ENCODE results near the gene POLR3K. TPM values are rescaled to one million over a fixed set of nuclear protein-coding genes. Genes with fewer than 3 reads are reported as not detected.

Gene POLR3K
- total RNA-seq, 1 experiment from 2014 or later: 22.7 TPM

- Histone ChIP-seq H3K4me1 (ENCODE audit: control insufficient read depth in 1 of 2, insufficient read depth in 2 of 2, low read length in 2 of 2) (no peaks in the 10 kb centered on the region), H3K36me3 (ENCODE audit: control insufficient read depth in 1 of 2, insufficient read depth in 2 of 2, low read length in 2 of 2) (no peaks in the 10 kb centered on the region), H4K20me1 (ENCODE audit: insufficient read depth) (no peaks in the 10 kb centered on the region), H3K4me2 (ENCODE audit: low read length) (no peak overlapping the region), H3K79me2 (ENCODE audit: insufficient read depth, low read length) (no peaks in the 10 kb centered on the region), H3K9ac (ENCODE audit: low read length) (no peak overlapping the region), H3K27ac (ENCODE audit: low read depth, low read length) (no peak overlapping the region), H2AFZ (ENCODE audit: low read depth, low read length, poor library complexity, severe bottlenecking) (no peak overlapping the region), H3K9me2 (ENCODE audit: insufficient read depth) (no peaks in the 10 kb centered on the region), H3K9me3 (ENCODE audit: control insufficient read depth in 1 of 2, insufficient read depth in 1 of 2, low read depth in 1 of 2, low read length in 2 of 2) (no peaks in the 10 kb centered on the region), H3K27me3 (ENCODE audit: insufficient read depth, low read length) (no peaks in the 10 kb centered on the region), H3K4me3 (replicated peaks in 1 of 2; ENCODE audit: low read depth in 1 of 2, low read length in 2 of 2) (no peak overlapping the region)
- ChIA-PET RAD21 (ENCODE audit: low non-redundant PET in 1 of 2, low total read pairs in 2 of 2, uncharacterized antibody in 2 of 2, unreplicated experiment in 2 of 2) (no interaction called here), CTCF (interaction anchor here (1.9 kb wide), 1 partner anchor 12 kb away, joined by 5 read pairs; no protein-coding TSS in a partner anchor), POLR2A (no interaction called here)
- intact Hi-C loops (cut with micrococcal nuclease): no loop called here
- DNase-seq (ENCODE audit: low read depth, low spot score): no peak
- TF ChIP-seq ATF3 (IDR thresholded peaks at IDR 0.05) (no peak), FOSL1 (IDR thresholded peaks at IDR 0.05; ENCODE audit: low read depth) (0 out of 2 replicates have a peak, but pooled peaks have one; percentile 14)
- peak; percentile 26; the same call in 1 of the 2 replicates for ATAC-seq
- no TSS peak for BruUV-seq (replicated peaks)
These were observed 31.5 kb upstream of the POLR3K start for GRCh38 chr16:84718-85406.

GRCh38 chr16:83781-84615, 30.6 kb upstream of the POLR3K start:
- Histone ChIP-seq H3K36me3 (ENCODE audit: control insufficient read depth in 1 of 2, insufficient read depth in 2 of 2, low read length in 2 of 2) (no peaks in the 10 kb centered on the region), H3K4me2 (ENCODE audit: low read length) (no peak overlapping the region), H3K27me3 (ENCODE audit: insufficient read depth, low read length) (no peaks in the 10 kb centered on the region), H4K20me1 (ENCODE audit: insufficient read depth) (no peaks in the 10 kb centered on the region), H3K79me2 (ENCODE audit: insufficient read depth, low read length) (no peaks in the 10 kb centered on the region), H3K27ac (ENCODE audit: low read depth, low read length) (no peak overlapping the region), H3K4me1 (ENCODE audit: control insufficient read depth in 1 of 2, insufficient read depth in 2 of 2, low read length in 2 of 2) (peaks cover 0 to 1% of the 10 kb centered on the region in 2 experiments; a peak in 1 of 4 replicates), H3K9me2 (ENCODE audit: insufficient read depth) (no peaks in the 10 kb centered on the region), H3K9ac (ENCODE audit: low read length) (no peak overlapping the region), H3K4me3 (replicated peaks in 1 of 2; ENCODE audit: low read depth in 1 of 2, low read length in 2 of 2) (no peak overlapping the region), H2AFZ (ENCODE audit: low read depth, low read length, poor library complexity, severe bottlenecking) (no peak overlapping the region), H3K9me3 (ENCODE audit: control insufficient read depth in 1 of 2, insufficient read depth in 1 of 2, low read depth in 1 of 2, low read length in 2 of 2) (no peaks in the 10 kb centered on the region)
- DNase-seq (ENCODE audit: low read depth, low spot score): no peak
- POLR2A ChIA-PET: no interaction called here
- peak; percentile 36; the same call in 1 of the 2 replicates for ATAC-seq
- CTCF ChIA-PET: interaction anchor here (1.9 kb wide), 1 partner anchor 13 kb away, joined by 5 read pairs; no protein-coding TSS in a partner anchor
- RAD21 ChIA-PET (ENCODE audit: low non-redundant PET in 1 of 2, low total read pairs in 2 of 2, uncharacterized antibody in 2 of 2, unreplicated experiment in 2 of 2): no interaction called here
- BruUV-seq (replicated peaks): no TSS peak
- intact Hi-C loops (cut with micrococcal nuclease): no loop called here
- TF ChIP-seq SP1 (IDR thresholded peaks at IDR 0.05; ENCODE audit: low read depth) (no peak), EZH2phosphoT487 (IDR thresholded peaks at IDR 0.05; ENCODE audit: borderline replicate concordance) (no peak), ZBTB33 (IDR thresholded peaks at IDR 0.05; ENCODE audit: extremely low read depth, insufficient replicate concordance, low read length) (no peak), MAX (IDR thresholded peaks at IDR 0.05) (no peak), YY1 (IDR thresholded peaks at IDR 0.05; ENCODE audit: extremely low read depth, insufficient replicate concordance, low read depth, low read length) (no peak), CBX3 (IDR thresholded peaks at IDR 0.05; ENCODE audit: low read depth) (no peak)
